Stimulated activated CD4-positive, alpha-beta T cell treated with anti-CD3 and anti-CD28 coated beads, TNF-alpha, amount 100 ng/mL, for 1 hour (primary cell): ENCODE measurements around the gene WDR3.
"Not testable (repeated sequence)": the region's sequence is repeated elsewhere in the genome, so short reads cannot be mapped to it uniquely, and the experiment has no call there.

Source experiments
- DNase-seq, 3 donors: peaks; one replicate each; pipeline ENCODE4 v3.0.0-alpha.2; 2020; ENCODE audit warnings: low read depth in 3 of 3, low spot score in 1 of 3

The WDR3 gene

GRCh38 chr1:117929343-117930172, at the start of gene WDR3, which contains the start of gene GDAP2:
WDR3 (plus strand) TSS chr1:117929739; CDS start chr1:117933320, 3,581 bp downstream.
GDAP2 (minus strand) TSS chr1:117929621; CDS start chr1:117920357, 9,264 bp downstream.
- DNase-seq = peak; percentile 82 to 86 (median 83)

GRCh38 chr1:117883616-117884015, 45.9 kb upstream of the WDR3 start:
- DNase-seq = no peak

GRCh38 chr1:117886101-117886795, 43.3 kb upstream of the WDR3 start:
- no peak for DNase-seq

- no peak for DNase-seq
These were observed 39.1 kb upstream of the WDR3 start for GRCh38 chr1:117890452-117890851.

- DNase-seq = no peak
These were observed 37.0 kb upstream of the WDR3 start for GRCh38 chr1:117892512-117892911.

GRCh38 chr1:117894078-117894477, 35.5 kb upstream of the WDR3 start:
- no peak for DNase-seq

- DNase-seq = peak; percentile 5 to 21 (median 20)
These were observed 33.9 kb upstream of the WDR3 start for GRCh38 chr1:117895482-117896114.

GRCh38 chr1:117897551-117897950, 32.0 kb upstream of the WDR3 start:
- no peak for DNase-seq

GRCh38 chr1:117899801-117900200, 29.7 kb upstream of the WDR3 start:
- DNase-seq = no peak

- no peak for DNase-seq
These were observed 26.6 kb upstream of the WDR3 start for GRCh38 chr1:117902944-117903343.

GRCh38 chr1:117904485-117904884, 25.1 kb upstream of the WDR3 start:
- no peak for DNase-seq

GRCh38 chr1:117905019-117905418, 24.5 kb upstream of the WDR3 start:
- no peak for DNase-seq

GRCh38 chr1:117911051-117911450, 18.5 kb upstream of the WDR3 start:
- DNase-seq = no peak

- no peak for DNase-seq
These were observed 10.2 kb upstream of the WDR3 start for GRCh38 chr1:117919376-117919775.

- no peak for DNase-seq
These were observed 7.5 kb upstream of the WDR3 start for GRCh38 chr1:117921991-117922390.

- DNase-seq = not testable (repeated sequence)
These were observed 6.8 kb upstream of the WDR3 start for GRCh38 chr1:117922717-117923116.

GRCh38 chr1:117925981-117926380, 3.6 kb upstream of the WDR3 start:
- no peak for DNase-seq

GRCh38 chr1:117928881-117929342, 627 bp upstream of the WDR3 start:
- DNase-seq = peak in 2 of 3 donors; percentile 3 to 4

GRCh38 chr1:117930173-117930447, 571 bp downstream of the WDR3 start:
- no peak for DNase-seq

GRCh38 chr1:117930484-117930883, 945 bp downstream of the WDR3 start:
- DNase-seq = no peak

GRCh38 chr1:117932576-117932975, 3.0 kb downstream of the WDR3 start:
- no peak for DNase-seq

GRCh38 chr1:117933769-117934168, 4.2 kb downstream of the WDR3 start:
- no peak for DNase-seq
